GM21360 (cell line): Measurements from ENCODE around the gene TEX22.

Experiments
- ATAC-seq: cut with Tn5 transposase; IDR thresholded peaks from one replicate; pipeline ENCODE4 v1.9.1; 2021; ENCODE audit warnings: mild to moderate bottlenecking, moderate library complexity; ENCODE audit not compliant: unreplicated experiment

Gene TEX22

GRCh38 chr14:105398726-105399465, 558 bp downstream of the TEX22 start:
- peak; percentile 16 for ATAC-seq

- ATAC-seq, result no peak
Measured at GRCh38 chr14:105399466-105399775, 1.1 kb downstream of the TEX22 start.

- no peak for ATAC-seq
Measured at GRCh38 chr14:105400016-105400415, 1.7 kb downstream of the TEX22 start.

- no peak for ATAC-seq
Measured at GRCh38 chr14:105401699-105402098, 3.4 kb downstream of the TEX22 start.

- ATAC-seq, result no peak
Measured at GRCh38 chr14:105408592-105408991, 10.3 kb downstream of the TEX22 start.

- ATAC-seq, result no peak
Measured at GRCh38 chr14:105409364-105409763, 11.0 kb downstream of the TEX22 start.

GRCh38 chr14:105410642-105411016, 12.3 kb downstream of the TEX22 start:
- ATAC-seq, result no peak

GRCh38 chr14:105411017-105411941, 12.9 kb downstream of the TEX22 start:
- no peak for ATAC-seq

- ATAC-seq, result no peak
Measured at GRCh38 chr14:105411985-105412770, 13.8 kb downstream of the TEX22 start.

- ATAC-seq, result no peak
Measured at GRCh38 chr14:105412771-105413543, 14.6 kb downstream of the TEX22 start.

GRCh38 chr14:105413544-105413886, 15.2 kb downstream of the TEX22 start:
- no peak for ATAC-seq

- ATAC-seq, result peak; percentile 64
Measured at GRCh38 chr14:105414456-105415371, 16.4 kb downstream of the TEX22 start.

- ATAC-seq, result no peak
Measured at GRCh38 chr14:105415481-105416428, 17.4 kb downstream of the TEX22 start.

- no peak for ATAC-seq
Measured at GRCh38 chr14:105416671-105417070, 18.3 kb downstream of the TEX22 start.

GRCh38 chr14:105417690-105418121, 19.4 kb downstream of the TEX22 start:
- no peak for ATAC-seq

- ATAC-seq, result no peak
Measured at GRCh38 chr14:105418269-105419194, 20.2 kb downstream of the TEX22 start.
